Amniotic epithelial cell (primary cell): ENCODE data around the gene TOP2B.

Experiments used
- DNase-seq: peaks from one replicate; pipeline ENCODE4 v3.0.0-alpha.2; 2010; ENCODE audit warnings: low read depth

The TOP2B gene

GRCh38 chr3:25620493-25620892 lies 44.2 kb downstream of the TOP2B start:
- DNase-seq: no peak

GRCh38 chr3:25619382-25619781 lies 45.3 kb downstream of the TOP2B start:
- no peak for DNase-seq

- DNase-seq: no peak
Measured at GRCh38 chr3:25618028-25618427, 46.7 kb downstream of the TOP2B start.

- DNase-seq: no peak
Measured at GRCh38 chr3:25611193-25611592, 53.5 kb downstream of the TOP2B start.

DNA sequence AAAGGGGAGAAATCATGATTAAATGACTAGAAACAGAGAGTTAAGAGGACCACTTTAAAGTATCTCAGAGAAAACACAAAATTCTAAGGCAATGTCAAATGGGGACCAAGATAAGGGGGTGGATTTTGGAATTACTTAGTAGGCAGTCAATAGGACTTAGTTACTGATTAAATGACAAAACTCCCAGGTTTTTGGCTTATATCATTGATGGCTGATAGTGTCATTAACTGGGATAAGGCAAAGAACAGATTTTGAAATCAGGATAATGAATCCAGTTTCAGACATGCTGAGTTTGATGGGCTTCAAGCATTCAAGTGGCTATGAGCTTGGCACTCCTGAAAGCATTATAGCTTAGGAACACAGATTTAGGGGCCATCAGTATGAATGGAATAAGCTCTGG lies 53.9 kb downstream of the TOP2B start:
- no peak for DNase-seq

DNA sequence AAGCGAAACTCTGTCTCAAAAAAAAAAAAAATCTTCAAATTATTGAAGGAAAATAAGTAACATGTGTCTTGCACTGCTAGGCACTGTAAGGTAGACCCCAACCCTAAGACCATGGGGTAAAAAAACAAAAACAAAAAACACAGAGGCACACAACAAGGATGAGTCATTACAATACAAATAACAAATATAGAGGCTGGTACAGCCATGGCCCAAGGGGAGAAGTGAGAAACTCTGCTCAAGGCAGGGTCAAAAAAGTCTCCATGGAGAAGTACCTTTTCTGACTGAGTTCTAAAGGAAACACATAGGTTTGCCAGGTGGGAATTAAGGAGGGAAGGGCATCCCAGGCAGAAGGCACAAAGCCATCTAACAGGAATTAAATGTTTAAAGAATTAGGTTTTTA lies 54.5 kb downstream of the TOP2B start:
- no peak for DNase-seq

- peak; percentile 96 for DNase-seq
Measured at GRCh38 chr3:25604107-25604805, 60.5 kb downstream of the TOP2B start.

- DNase-seq: peak; percentile 24
Measured at GRCh38 chr3:25603703-25604102, 61.0 kb downstream of the TOP2B start.

GRCh38 chr3:25597535-25598101 lies 67.1 kb downstream of the TOP2B start:
- DNase-seq: no peak

DNA sequence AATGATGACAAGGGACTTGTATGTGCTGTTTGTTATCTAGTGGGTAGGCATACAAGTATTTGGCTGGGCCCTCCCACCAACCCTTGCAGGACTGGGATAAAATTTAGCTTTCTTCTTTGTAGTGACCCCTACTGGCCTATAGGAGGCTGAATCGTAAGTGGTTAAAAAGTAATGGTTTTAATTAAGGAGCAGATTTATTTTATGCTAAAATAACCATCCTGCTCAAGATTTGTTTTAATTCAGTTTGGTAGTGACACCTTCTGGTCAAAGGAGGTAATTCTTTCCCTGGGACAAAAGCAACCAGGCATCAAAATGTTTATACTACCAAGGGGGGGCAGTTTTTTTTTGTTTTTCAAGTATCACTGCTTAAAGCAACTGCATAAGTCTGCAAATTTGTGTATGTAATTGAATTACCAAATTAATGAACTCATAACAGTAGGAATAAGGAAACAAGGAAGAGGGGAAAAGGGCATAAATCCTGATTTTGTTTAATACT lies 70.7 kb downstream of the TOP2B start:
- DNase-seq: peak; percentile 78

GRCh38 chr3:25593001-25593400 lies 71.7 kb downstream of the TOP2B start:
- no peak for DNase-seq

DNA sequence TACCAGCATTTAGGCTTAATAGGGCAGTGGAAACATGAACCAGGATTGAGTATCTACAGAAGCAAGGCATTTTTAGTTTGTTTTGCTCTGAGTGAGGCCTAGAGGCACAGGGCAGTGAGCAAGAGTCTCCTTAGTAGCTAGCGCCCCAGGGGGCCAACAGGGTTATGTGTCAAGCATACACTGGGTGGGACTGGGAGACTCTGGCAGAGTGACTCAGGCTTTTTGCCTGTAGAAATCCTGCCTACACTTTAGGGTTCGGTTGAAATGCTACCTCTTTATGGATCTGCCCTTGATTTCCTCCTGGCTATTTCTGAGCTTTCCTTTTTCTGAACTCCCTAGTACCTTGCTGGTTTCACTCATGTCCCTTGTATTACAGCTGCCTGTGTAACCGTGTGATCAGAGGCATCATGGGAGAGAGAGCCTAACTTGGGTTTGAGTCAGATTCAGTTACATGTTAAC lies 72.2 kb downstream of the TOP2B start:
- DNase-seq: peak; percentile 86

GRCh38 chr3:25589783-25590258 lies 74.9 kb downstream of the TOP2B start:
- DNase-seq: peak; percentile 71

GRCh38 chr3:25589104-25589782 lies 75.5 kb downstream of the TOP2B start:
- no peak for DNase-seq

- DNase-seq: peak; percentile 24
Measured at GRCh38 chr3:25588441-25589103, 76.1 kb downstream of the TOP2B start.

DNA sequence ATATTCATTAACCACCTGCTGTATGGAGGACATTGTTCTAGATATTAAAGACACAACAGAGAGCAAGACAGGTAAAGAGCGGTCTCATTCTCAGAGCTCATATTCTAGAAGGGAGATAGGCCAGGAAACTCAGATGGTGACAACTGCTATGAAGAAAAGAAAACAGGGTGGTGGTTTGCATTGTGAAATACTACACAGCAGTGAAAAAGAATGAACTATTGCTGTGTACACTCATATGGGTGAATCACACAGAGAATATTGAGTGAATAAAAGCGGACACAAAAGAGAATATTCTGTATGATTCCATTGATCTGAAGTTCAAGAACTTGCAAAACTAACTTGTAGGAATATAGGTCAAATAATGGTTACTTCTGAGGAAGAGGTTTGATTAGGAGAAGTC lies 76.7 kb downstream of the TOP2B start:
- no peak for DNase-seq

DNA sequence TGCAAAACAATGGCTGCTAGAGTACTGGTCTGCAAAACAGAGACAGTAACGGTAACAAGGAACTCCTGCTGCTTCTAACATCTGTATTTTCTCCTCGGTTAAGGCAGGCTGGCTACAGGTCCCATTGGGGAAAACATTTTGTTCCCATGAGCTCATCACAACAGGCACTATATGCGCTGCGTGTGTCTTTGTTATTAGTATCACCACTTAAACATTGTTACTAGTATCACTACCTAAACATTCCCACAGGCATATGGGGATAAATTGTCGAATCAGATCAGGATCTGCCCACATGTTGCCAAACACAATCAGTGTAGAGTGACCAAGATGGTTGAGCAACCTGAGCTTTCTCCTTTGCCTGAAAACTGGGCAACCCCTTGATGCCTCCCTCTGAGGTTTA lies 77.2 kb downstream of the TOP2B start:
- DNase-seq: peak; percentile 72

DNA sequence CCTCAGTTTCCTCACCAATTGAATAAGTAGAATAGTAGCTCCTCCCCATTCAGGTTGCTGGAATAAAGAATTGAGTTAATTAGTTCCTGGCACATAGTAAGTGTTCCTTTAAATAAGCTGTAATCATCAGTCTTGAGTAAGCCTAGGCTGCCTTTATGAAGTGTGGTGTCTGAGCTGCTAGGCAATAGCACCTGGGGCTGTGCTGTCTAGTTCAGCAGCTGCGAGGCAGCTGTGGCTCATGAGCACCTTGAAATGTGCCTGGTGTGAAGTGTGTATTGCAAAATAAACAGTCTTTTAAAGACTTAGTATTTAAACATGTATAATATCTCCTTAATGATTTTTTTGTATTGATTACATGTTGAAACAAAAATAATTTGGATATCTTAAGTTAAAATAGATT lies 77.6 kb downstream of the TOP2B start:
- peak; percentile 24 for DNase-seq

- DNase-seq: no peak
Measured at GRCh38 chr3:25586553-25586952, 78.2 kb downstream of the TOP2B start.

DNA sequence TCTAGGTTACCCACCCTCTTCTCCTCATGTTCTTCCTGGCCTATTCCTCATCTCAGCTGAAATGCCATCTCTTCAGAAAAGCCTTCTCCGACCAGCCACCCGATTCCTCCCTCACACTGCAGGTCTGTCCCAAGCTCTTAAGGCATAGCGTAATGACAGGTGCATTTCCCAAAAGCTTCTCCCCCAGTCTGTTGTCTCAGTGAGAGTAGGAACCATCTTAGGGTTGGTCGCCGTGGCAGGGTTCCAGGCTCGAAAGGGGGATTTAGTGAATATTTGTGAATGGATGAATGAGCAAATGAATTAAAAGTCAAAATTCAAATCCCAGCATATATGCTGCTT lies 78.6 kb downstream of the TOP2B start:
- DNase-seq: no peak

DNA sequence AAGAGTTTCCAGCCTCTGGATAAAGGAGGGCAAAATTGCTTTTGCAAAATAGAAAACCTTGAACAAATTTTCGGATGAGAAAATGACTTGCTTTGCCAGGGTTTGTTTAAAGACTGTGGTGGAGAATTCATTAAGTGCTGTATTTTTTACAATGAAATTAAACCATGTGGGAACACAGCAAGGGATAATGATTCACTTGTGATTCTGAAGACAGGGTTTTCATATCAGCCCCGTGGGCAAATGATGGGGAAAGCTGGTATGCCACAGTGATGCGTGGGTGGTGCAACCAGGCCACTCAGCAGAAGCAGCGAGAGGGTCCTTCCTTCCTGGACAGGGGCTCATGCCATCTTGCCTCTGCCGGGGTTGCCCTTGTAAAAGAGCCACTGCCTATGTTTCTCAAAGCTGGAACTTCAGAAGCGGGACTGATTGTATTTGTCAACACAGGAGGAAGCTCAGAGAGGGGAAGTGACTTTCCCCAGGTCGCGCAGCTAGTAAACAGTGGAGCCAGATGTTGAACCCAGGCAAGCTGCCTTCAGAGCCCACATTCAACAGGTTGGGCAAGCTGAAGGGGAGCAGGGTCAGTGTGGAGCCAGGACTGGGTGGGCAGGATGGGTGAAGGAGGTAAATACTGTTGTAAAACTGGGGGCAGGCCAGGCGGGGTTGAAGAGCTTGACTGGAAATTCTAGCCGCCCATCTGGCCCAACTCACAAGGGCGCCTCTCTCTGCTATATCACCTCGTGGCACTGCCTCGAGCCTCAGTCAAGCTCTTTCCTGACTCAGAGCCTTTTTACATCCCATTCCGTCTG lies 79.1 kb downstream of the TOP2B start:
- DNase-seq: peak; percentile 50
